ES-I3 (cell line): ENCODE measurements around the gene KCNK13.
"Not testable (repeated sequence)": the region's sequence is repeated elsewhere in the genome, so short reads cannot be mapped to it uniquely, and the experiment has no call there.

Experiments used
- H3K36me3 ChIP-seq: 2 replicates; pipeline ENCODE4 v1.6.1; 2013; ENCODE audit warnings: mild to moderate bottlenecking, low read length, control low read depth, moderate library complexity; ENCODE audit not compliant: insufficient read depth
- H3K4me1 ChIP-seq: 2 replicates; pipeline ENCODE4 v1.6.1; 2013; ENCODE audit warnings: mild to moderate bottlenecking, control low read depth, low read length; ENCODE audit not compliant: insufficient read depth
- H3K9ac ChIP-seq: 2 replicates; pipeline ENCODE4 v1.6.1; 2013; ENCODE audit warnings: low read depth, mild to moderate bottlenecking, low read length, moderate library complexity
- H3K9me3 ChIP-seq: 2 replicates; pipeline ENCODE4 v1.6.1; 2013; ENCODE audit warnings: mild to moderate bottlenecking, low read length, moderate library complexity; ENCODE audit not compliant: control insufficient read depth, insufficient read depth

Gene KCNK13

GRCh38 chr14:90179357-90179756, 117.6 kb downstream of the KCNK13 start:
- Histone ChIP-seq H3K9ac (no peak overlapping the region), H3K9me3 (no peaks in the 10 kb centered on the region), H3K36me3 (no peaks in the 10 kb centered on the region), H3K4me1 (no peaks in the 10 kb centered on the region)

DNA sequence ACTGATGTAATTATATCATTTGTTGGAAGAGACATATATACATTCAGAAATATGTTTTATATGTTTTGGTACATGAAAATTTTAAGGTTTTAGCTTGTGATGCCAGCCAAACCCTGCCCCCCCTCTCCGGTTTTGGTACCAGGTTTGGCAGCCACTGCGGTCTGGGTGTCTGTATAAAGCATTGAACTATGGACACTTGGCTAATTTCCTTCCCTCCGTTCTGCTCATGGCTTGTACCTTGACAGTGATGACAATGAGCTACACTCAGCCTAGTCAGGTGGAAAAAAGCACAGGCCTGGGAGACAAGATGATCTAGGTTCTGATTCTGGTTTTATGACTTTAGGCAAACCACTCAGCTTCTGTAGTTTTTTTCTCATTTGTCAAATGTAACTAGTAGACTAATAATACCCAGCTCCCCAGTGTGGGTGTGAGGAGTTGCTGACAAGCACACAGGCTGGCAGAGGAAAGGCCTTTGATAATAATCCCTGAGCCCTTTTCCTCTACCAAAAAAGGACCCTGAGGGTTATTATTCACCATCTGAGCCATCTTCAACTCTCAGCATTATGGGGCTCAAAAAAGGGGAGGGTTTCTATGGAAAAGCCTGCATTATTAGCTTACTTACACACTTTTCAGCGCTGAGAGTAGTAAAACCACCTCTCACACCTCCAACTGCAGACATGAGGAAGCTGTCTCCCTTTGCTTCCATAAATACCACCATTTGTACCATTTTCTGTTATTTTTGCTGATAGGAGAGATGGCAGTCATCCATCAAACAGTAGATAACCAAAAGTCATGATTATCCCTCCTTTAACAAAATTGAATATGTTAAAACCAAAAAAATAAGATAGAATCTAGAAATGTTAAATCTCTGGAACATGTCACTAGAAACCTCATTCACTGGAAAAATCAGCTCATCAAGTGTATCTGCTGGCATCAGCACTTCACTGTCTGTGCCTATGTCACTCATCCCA, 118.3 kb downstream of the KCNK13 start:
- Histone ChIP-seq H3K9me3 (no peaks in the 10 kb centered on the region), H3K9ac (no peak overlapping the region), H3K4me1 (no peaks in the 10 kb centered on the region), H3K36me3 (no peaks in the 10 kb centered on the region)

DNA sequence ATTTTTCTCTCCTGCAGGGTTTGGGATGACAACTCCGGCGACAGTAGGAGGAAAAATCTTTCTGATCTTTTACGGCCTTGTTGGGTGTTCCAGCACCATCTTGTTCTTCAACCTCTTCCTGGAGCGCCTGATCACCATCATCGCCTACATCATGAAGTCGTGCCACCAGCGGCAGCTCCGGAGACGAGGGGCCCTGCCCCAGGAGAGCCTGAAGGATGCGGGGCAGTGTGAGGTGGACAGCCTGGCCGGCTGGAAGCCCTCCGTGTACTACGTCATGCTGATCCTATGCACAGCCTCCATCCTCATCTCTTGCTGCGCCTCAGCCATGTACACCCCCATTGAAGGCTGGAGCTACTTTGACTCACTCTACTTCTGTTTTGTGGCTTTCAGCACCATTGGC, 122.3 kb downstream of the KCNK13 start:
- Histone ChIP-seq H3K9ac (no peak overlapping the region), H3K4me1 (no peaks in the 10 kb centered on the region), H3K9me3 (peaks cover 7% of the 10 kb centered on the region), H3K36me3 (no peaks in the 10 kb centered on the region)

- no peak overlapping the region for H3K9ac ChIP-seq
- peaks cover 7% of the 10 kb centered on the region for H3K9me3 ChIP-seq
- H3K4me1 ChIP-seq, result no peaks in the 10 kb centered on the region
- no peaks in the 10 kb centered on the region for H3K36me3 ChIP-seq
These were observed 122.9 kb downstream of the KCNK13 start for GRCh38 chr14:90184571-90185266.

DNA sequence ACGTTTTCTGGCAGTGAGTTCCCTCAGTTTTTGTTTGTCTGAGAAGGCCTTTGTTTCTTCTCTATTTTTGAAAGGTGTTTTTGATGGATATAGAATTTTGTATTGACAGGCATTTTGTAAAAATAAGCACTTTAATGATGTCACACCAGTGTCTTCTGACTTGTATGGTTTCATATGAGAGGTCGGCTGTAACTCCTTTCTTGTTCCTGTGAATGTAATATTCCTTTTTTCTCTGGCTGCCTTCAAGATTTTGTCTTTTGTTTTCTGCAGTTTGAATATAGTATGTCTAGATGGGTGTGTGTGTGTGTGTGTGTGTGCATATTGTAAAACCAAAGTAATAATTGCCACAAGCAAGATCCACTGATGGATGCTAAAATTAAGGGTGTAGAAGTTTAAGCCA, 126.8 kb downstream of the KCNK13 start:
- no peak overlapping the region for H3K9ac ChIP-seq
- H3K9me3 ChIP-seq, result peaks cover 7% of the 10 kb centered on the region
- no peaks in the 10 kb centered on the region for H3K4me1 ChIP-seq
- no peaks in the 10 kb centered on the region for H3K36me3 ChIP-seq

- Histone ChIP-seq H3K9me3 (peaks cover 7% of the 10 kb centered on the region), H3K9ac (no peak overlapping the region), H3K4me1 (no peaks in the 10 kb centered on the region), H3K36me3 (no peaks in the 10 kb centered on the region)
These were observed 129.4 kb downstream of the KCNK13 start for GRCh38 chr14:90191154-90191553.

DNA sequence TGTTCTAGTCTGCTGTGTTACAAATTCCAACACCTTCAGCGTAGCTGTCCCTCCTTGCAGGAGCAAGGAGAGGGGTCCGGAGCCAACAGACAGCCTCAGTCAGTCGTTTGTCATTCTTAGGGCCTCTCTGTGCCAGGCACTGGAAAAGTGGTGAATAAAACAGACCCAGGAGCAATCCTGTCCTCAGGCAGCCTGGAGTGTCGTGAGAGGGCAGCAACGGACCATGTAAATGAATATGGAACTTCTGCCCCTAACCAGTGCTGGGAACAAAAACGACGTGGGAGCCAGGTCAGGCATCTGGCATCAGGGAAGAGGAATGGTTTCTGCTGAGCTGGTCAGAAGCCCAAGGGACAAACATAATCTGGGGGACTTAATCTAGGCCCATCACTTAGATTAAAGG, 129.8 kb downstream of the KCNK13 start:
- Histone ChIP-seq H3K4me1 (no peaks in the 10 kb centered on the region), H3K9me3 (peaks cover 7% of the 10 kb centered on the region), H3K9ac (no peak overlapping the region), H3K36me3 (no peaks in the 10 kb centered on the region)

DNA sequence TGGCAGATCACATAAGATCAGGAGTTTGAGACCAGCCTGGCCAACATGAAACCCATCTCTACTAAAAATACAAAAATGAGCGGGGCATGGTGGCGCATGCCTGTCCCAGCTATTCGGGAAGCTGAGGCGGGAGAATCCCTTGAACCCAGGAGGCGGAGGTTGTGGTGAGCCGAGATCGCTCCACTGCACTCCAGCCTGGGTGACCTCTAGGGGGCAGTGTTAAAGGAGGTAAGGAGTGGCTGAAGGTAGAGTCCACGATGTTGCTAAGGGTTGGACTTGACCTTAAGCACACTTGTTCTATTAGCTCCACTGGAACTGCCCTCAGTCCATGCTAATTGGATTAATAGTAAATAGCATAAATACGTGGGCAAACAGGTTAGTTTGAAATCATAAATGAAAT, 132.1 kb downstream of the KCNK13 start:
- Histone ChIP-seq H3K36me3 (no peaks in the 10 kb centered on the region), H3K4me1 (no peaks in the 10 kb centered on the region), H3K9me3 (peaks cover 2% of the 10 kb centered on the region; the same call in 1 of the 2 replicates), H3K9ac (no peak overlapping the region)

- no peaks in the 10 kb centered on the region for H3K4me1 ChIP-seq
These were observed 132.9 kb downstream of the KCNK13 start for GRCh38 chr14:90194706-90195105.

GRCh38 chr14:90198541-90199060, 136.8 kb downstream of the KCNK13 start:
- Histone ChIP-seq H3K9me3 (no peaks in the 10 kb centered on the region), H3K9ac (no peak overlapping the region), H3K4me1 (no peaks in the 10 kb centered on the region), H3K36me3 (no peaks in the 10 kb centered on the region)

More at GRCh38 chr14:90194706-90195105, 132.9 kb downstream of the KCNK13 start:
- Histone ChIP-seq H3K9me3 (no peaks in the 10 kb centered on the region), H3K9ac (no peak overlapping the region), H3K36me3 (no peaks in the 10 kb centered on the region)

GRCh38 chr14:90200546-90200945, 138.8 kb downstream of the KCNK13 start:
- not testable (repeated sequence) for H3K9me3 ChIP-seq, H3K9ac ChIP-seq, H3K36me3 ChIP-seq

GRCh38 chr14:90201344-90201743, 139.6 kb downstream of the KCNK13 start:
- no peaks in the 10 kb centered on the region for H3K9me3 ChIP-seq
- no peaks in the 10 kb centered on the region for H3K36me3 ChIP-seq
- H3K4me1 ChIP-seq, result no peaks in the 10 kb centered on the region
- no peak overlapping the region for H3K9ac ChIP-seq

More at GRCh38 chr14:90200546-90200945, 138.8 kb downstream of the KCNK13 start:
- H3K4me1 ChIP-seq, result not testable (repeated sequence)

- Histone ChIP-seq H3K36me3 (no peaks in the 10 kb centered on the region), H3K9ac (no peak overlapping the region), H3K4me1 (no peaks in the 10 kb centered on the region), H3K9me3 (no peaks in the 10 kb centered on the region)
These were observed 142.7 kb downstream of the KCNK13 start for GRCh38 chr14:90204516-90204915.

GRCh38 chr14:90213099-90213748, 151.4 kb downstream of the KCNK13 start:
- Histone ChIP-seq H3K9me3 (no peaks in the 10 kb centered on the region), H3K9ac (no peak overlapping the region), H3K36me3 (no peaks in the 10 kb centered on the region), H3K4me1 (no peaks in the 10 kb centered on the region)
